Heart left ventricle (tissue), 13 donors: ENCODE measurements around the gene CAP1.

Source experiments
- CTCF ChIP-seq, 12 donors: fragments of 200-600 bp; sonication (generic) in 4 of 12; IDR thresholded peaks; one replicate each; pipeline versions ENCODE4 v1.5.0 to v1.8.0; 2018 to 2022; ENCODE audit warnings: antibody characterized with exemption in 12 of 12, mild to moderate bottlenecking in 5 of 12
- POLR2A ChIP-seq, 2 donors: fragments of 450-650 bp; IDR thresholded peaks; one replicate each; pipeline ENCODE4 v1.6.1; 2017; ENCODE audit warnings: antibody characterized with exemption in 2 of 2, mild to moderate bottlenecking in 2 of 2, moderate library complexity in 2 of 2
- donor health status: ischemic (EF 13 %, LVEDD 7.1; RV severe dilation, severe dysfunction).
- donor health status: DM: no; HTN: yes; CAD: no.
- donor health status: DM: no; HTN: no; CAD: no.
- donor health status: ischemic (EF 25% LVEDD 6.9; RV normal size, moderate dysfunction).
- donor health status: ischemic (EF 25% LVEDD 5.7; RV mildly dilated, moderate dysfunction).
- donor health status: ischemic (EF 35%, LVEDD 5.7; RV mildly dilated, moderate dysfunction).
- donor health status: nonischemic (EF 11% LVEDD 7.7; RV severe dilation, severe dysfunction).
- donor health status: DM: yes; HTN: yes; CAD: no.
- donor health status: PGD.
- donor health status: ischemic (EF 29% LVEDD 5.4; RV normal size, mild dysfunction).
- donor health status: nonischemic (EF 23%, LVEDD 6.1; RV moderate dilation, normal function).

DNA sequence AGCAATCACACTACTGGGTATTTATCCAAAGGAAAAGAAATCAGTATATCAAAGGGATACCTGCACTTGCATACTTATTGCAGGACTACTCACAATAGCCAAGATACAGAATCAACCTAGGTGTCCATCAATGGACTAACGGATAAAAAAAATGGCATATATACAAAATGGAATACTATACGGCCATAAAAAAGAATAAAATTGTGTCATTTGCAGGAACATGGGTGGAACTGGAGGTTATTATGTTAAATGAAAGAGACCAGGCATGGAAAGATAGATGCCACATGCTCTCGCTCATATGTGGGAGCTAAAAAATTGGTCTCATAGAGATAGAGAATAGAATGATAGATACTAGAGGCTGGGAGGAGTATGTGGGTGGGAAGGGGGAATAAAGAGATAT, 29.3 kb upstream of the CAP1 start:
- TF ChIP-seq CTCF (IDR thresholded peaks at IDR 0.05) (no peak), POLR2A (IDR thresholded peaks at IDR 0.05) (no peak)
